ENCODE measurements around the gene SLC1A1. TPM values are rescaled to one million over a fixed set of nuclear protein-coding genes. Genes with fewer than 3 reads are reported as not detected.

SLC1A1 gene
- total and polyA plus RNA-seq, 12 donors = 0.94 to 3.5 (median 1.7) TPM

- intact Hi-C loops (cut with DNase I) = no loop called here
- Histone ChIP-seq H3K4me1 (peaks cover 0 to 17% (median 6%) of the 10 kb centered on the region in 9 donors), H3K27ac (no peak overlapping the region), H3K27me3 (no peaks in the 10 kb centered on the region), H3K9me3 (no peaks in the 10 kb centered on the region), H3K36me3 (peaks cover 0 to 26% (median 0%) of the 10 kb centered on the region in 9 donors), H3K4me3 (no peak overlapping the region)
- no peak for TF ChIP-seq CTCF (IDR thresholded peaks at IDR 0.05)
- DNase-seq (no peak), ATAC-seq (no peak)
- WGBS, 2 donors = 89% methylated on average over 2 of the region's 2 CpGs
Measured at GRCh38 chr9:4563105-4563504, 72.8 kb downstream of the SLC1A1 start.

GRCh38 chr9:4566806-4567205 is 76.5 kb downstream of the SLC1A1 start:
- no peak for ATAC-seq
- H3K4me3 ChIP-seq = no peak overlapping the region
- peaks cover 0 to 26% (median 0%) of the 10 kb centered on the region in 9 donors for H3K36me3 ChIP-seq
- intact Hi-C loops (cut with DNase I) = no loop called here
- no peak for DNase-seq
- H3K27ac ChIP-seq = no peak overlapping the region
- TF ChIP-seq CTCF (IDR thresholded peaks at IDR 0.05) = no peak
- no peaks in the 10 kb centered on the region for H3K4me1 ChIP-seq
- H3K27me3 ChIP-seq = no peaks in the 10 kb centered on the region
- 89 to 90% methylated on average over 2 of the region's 2 CpGs for WGBS, 2 donors
- no peaks in the 10 kb centered on the region for H3K9me3 ChIP-seq

GRCh38 chr9:4567601-4568000 is 77.3 kb downstream of the SLC1A1 start:
- Histone ChIP-seq H3K27ac (no peak overlapping the region), H3K36me3 (peaks cover 0 to 29% (median 0%) of the 10 kb centered on the region in 9 donors), H3K4me3 (no peak overlapping the region), H3K9me3 (no peaks in the 10 kb centered on the region), H3K4me1 (no peaks in the 10 kb centered on the region), H3K27me3 (no peaks in the 10 kb centered on the region)
- ATAC-seq (no peak), DNase-seq (no peak)
- 79 to 88% methylated on average over 8 of the region's 8 CpGs for WGBS, 2 donors
- intact Hi-C loops (cut with DNase I) = no loop called here
- no peak for TF ChIP-seq CTCF (IDR thresholded peaks at IDR 0.05)

- Histone ChIP-seq H3K27me3 (no peaks in the 10 kb centered on the region), H3K36me3 (peaks cover 0 to 37% (median 0%) of the 10 kb centered on the region in 9 donors), H3K9me3 (no peaks in the 10 kb centered on the region), H3K4me1 (no peaks in the 10 kb centered on the region), H3K27ac (no peak overlapping the region), H3K4me3 (no peak overlapping the region)
- DNase-seq (no peak), ATAC-seq (no peak)
- intact Hi-C loops (cut with DNase I) = no loop called here
- no peak for TF ChIP-seq CTCF (IDR thresholded peaks at IDR 0.05)
Measured at GRCh38 chr9:4569101-4569500, 78.8 kb downstream of the SLC1A1 start.

Data from heart right ventricle (tissue), 16 donors.